ENCODE results near the gene UBXN4. TPM values are rescaled to one million over a fixed set of nuclear protein-coding genes. Genes with fewer than 3 reads are reported as not detected.

UBXN4 gene
- polyA plus RNA-seq, 2 of the 4 experiments (the other 2 are of a cell fraction), result 70.8 to 129 TPM

- ATAC-seq, result peak in 1 of 2 experiments; percentile 46; a peak in 3 of 6 replicates
- no peak for DNase-seq (ENCODE audit: low read depth in 1 of 2, low spot score in 1 of 2)
- H3K27ac ChIP-seq, result no peak overlapping the region
- FAIRE-seq, result no peak
- no peak overlapping the region for H3K4me2 ChIP-seq
- TF ChIP-seq HDAC2 (IDR thresholded peaks at IDR 0.05) (no peak), RARB (CRISPR knock-in tag; IDR thresholded peaks at IDR 0.05) (no peak), MAX (IDR thresholded peaks at IDR 0.05) (no peak), HEYL (CRISPR knock-in tag; IDR thresholded peaks at IDR 0.05) (no peak), HOXA7 (CRISPR knock-in tag; IDR thresholded peaks at IDR 0.05) (no peak), ZNF302 (CRISPR knock-in tag; IDR thresholded peaks at IDR 0.05) (no peak), ZFP36 (IDR thresholded peaks at IDR 0.05; ENCODE audit: borderline replicate concordance, partially characterized antibody) (no peak), FOXS1 (CRISPR knock-in tag; IDR thresholded peaks at IDR 0.05) (no peak), BCL3 (IDR thresholded peaks at IDR 0.05) (no peak), NR3C1 (IDR thresholded peaks at IDR 0.05) (no peak), TP53 (CRISPR knock-in tag; IDR thresholded peaks at IDR 0.05) (no peak), CEBPB (IDR thresholded peaks at IDR 0.05) (no peak), RCOR1 (IDR thresholded peaks at IDR 0.05; ENCODE audit: low read depth, low read length) (no peak)
- TF ChIP-seq, protein P1, sequence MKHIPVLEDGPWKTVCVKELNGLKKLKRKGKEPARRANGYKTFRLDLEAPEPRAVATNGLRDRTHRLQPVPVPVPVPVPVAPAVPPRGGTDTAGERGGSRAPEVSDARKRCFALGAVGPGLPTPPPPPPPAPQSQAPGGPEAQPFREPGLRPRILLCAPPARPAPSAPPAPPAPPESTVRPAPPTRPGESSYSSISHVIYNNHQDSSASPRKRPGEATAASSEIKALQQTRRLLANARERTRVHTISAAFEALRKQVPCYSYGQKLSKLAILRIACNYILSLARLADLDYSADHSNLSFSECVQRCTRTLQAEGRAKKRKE (CRISPR knock-in tag; IDR thresholded peaks at IDR 0.05; ENCODE audit: low read depth), result no peak
- TF ChIP-seq, protein P2, sequence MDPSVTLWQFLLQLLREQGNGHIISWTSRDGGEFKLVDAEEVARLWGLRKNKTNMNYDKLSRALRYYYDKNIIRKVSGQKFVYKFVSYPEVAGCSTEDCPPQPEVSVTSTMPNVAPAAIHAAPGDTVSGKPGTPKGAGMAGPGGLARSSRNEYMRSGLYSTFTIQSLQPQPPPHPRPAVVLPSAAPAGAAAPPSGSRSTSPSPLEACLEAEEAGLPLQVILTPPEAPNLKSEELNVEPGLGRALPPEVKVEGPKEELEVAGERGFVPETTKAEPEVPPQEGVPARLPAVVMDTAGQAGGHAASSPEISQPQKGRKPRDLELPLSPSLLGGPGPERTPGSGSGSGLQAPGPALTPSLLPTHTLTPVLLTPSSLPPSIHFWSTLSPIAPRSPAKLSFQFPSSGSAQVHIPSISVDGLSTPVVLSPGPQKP (IDR thresholded peaks at IDR 0.05; ENCODE audit: low read depth, low read length), result no peak
- no peak overlapping the region for H3K4me3 ChIP-seq
- POLR2A ChIA-PET, result no interaction called here
- H3K9me3 ChIP-seq, result no peaks in the 10 kb centered on the region
- CTCF ChIA-PET, result interaction anchor here (1.2 to 2.7 kb wide), 3 partner anchors 9 to 821 kb away, joined by 3 to 9 read pairs (median 5); no protein-coding TSS in a partner anchor
- no peaks in the 10 kb centered on the region for H3K4me1 ChIP-seq
- WGBS (ENCODE audit: missing lambda C conversion rate), result 66% methylated on average over 8 of the region's 9 CpGs
Observed at GRCh38 chr2:135825131-135825530, 83.5 kb downstream of the UBXN4 start.

- Histone ChIP-seq H3K27ac (no peak overlapping the region), H3K4me2 (no peak overlapping the region), H3K4me3 (no peak overlapping the region), H3K4me1 (no peaks in the 10 kb centered on the region), H3K9me3 (no peaks in the 10 kb centered on the region)
- CTCF ChIA-PET, result interaction anchor here (0.9 to 2.7 kb wide), 3 partner anchors 28 to 836 kb away, joined by 3 to 9 read pairs (median 4); no protein-coding TSS in a partner anchor
- POLR2A ChIA-PET, result no interaction called here
- DNase-seq (ENCODE audit: low read depth in 1 of 2, low spot score in 1 of 2), result no peak
- TF ChIP-seq RNF2 (IDR thresholded peaks at IDR 0.05; ENCODE audit: borderline replicate concordance, low read depth) (no peak), MAFK (IDR thresholded peaks at IDR 0.05; ENCODE audit: partially characterized antibody) (no peak), GATA3 (IDR thresholded peaks at IDR 0.05; ENCODE audit: borderline replicate concordance) (no peak)
- TF ChIP-seq, protein P3, sequence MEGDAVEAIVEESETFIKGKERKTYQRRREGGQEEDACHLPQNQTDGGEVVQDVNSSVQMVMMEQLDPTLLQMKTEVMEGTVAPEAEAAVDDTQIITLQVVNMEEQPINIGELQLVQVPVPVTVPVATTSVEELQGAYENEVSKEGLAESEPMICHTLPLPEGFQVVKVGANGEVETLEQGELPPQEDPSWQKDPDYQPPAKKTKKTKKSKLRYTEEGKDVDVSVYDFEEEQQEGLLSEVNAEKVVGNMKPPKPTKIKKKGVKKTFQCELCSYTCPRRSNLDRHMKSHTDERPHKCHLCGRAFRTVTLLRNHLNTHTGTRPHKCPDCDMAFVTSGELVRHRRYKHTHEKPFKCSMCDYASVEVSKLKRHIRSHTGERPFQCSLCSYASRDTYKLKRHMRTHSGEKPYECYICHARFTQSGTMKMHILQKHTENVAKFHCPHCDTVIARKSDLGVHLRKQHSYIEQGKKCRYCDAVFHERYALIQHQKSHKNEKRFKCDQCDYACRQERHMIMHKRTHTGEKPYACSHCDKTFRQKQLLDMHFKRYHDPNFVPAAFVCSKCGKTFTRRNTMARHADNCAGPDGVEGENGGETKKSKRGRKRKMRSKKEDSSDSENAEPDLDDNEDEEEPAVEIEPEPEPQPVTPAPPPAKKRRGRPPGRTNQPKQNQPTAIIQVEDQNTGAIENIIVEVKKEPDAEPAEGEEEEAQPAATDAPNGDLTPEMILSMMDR (IDR thresholded peaks at IDR 0.05), result no peak
- FAIRE-seq, result no peak
- 64% methylated on average over 7 of the region's 11 CpGs for WGBS (ENCODE audit: missing lambda C conversion rate)
- peak in 1 of 2 experiments; percentile 40; a peak in 3 of 6 replicates for ATAC-seq
Observed at GRCh38 chr2:135825550-135826176, 84.0 kb downstream of the UBXN4 start.
